GM21825 (cell line): ENCODE measurements around the gene RIN2.

Experiments
- ATAC-seq: cut with Tn5 transposase; IDR thresholded peaks from one replicate; pipeline ENCODE4 v1.9.1; 2021; ENCODE audit warnings: mild to moderate bottlenecking, moderate library complexity; ENCODE audit not compliant: unreplicated experiment

Gene RIN2

DNA sequence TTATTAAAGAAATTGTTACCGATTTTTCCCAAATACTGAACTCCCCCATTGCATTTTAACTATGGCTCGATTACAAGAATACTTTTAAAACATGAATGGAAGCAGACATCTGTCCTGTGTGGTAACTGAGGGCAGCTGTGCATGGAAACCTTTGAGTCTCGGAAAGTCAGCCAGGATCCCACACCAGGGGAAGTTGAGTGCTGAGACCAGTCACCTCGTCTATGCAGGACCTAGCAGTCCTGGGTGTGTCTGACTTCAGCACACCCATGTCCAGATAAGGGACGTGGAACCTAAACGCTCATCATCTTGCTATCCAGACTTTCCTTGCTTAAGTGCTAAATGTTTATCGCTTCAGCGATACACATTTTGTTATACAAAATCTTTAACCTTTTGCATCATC lies 6.1 kb downstream of the RIN2 start:
- no peak for ATAC-seq

- no peak for ATAC-seq
Measured at GRCh38 chr20:19765266-19765665, 7.2 kb downstream of the RIN2 start.

- no peak for ATAC-seq
Measured at GRCh38 chr20:19765913-19766312, 7.9 kb downstream of the RIN2 start.

GRCh38 chr20:19767070-19767469 lies 9.0 kb downstream of the RIN2 start:
- ATAC-seq, result no peak

GRCh38 chr20:19768325-19768842 lies 10.3 kb downstream of the RIN2 start:
- no peak for ATAC-seq

- ATAC-seq, result no peak
Measured at GRCh38 chr20:19769507-19769906, 11.4 kb downstream of the RIN2 start.

- no peak for ATAC-seq
Measured at GRCh38 chr20:19770375-19770774, 12.3 kb downstream of the RIN2 start.

DNA sequence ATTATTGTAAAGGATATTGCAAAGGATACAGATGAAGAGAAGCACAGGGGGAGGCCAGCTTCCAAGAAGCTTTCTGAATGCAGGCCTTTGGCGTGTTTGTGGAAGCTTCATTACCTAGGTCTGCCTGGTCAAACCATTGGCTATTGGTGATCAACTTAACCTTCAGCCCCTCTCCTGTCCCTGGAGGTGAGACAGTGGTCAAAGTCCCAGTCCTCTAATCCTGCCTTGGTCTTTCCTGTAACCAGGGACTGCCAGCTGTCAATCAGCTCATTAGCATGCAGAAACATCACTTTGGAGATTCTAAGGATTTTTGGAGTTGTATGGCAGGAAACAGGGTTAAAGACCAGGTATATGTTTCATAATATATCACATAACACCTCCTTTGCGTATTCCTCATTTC lies 13.0 kb downstream of the RIN2 start:
- ATAC-seq, result no peak

DNA sequence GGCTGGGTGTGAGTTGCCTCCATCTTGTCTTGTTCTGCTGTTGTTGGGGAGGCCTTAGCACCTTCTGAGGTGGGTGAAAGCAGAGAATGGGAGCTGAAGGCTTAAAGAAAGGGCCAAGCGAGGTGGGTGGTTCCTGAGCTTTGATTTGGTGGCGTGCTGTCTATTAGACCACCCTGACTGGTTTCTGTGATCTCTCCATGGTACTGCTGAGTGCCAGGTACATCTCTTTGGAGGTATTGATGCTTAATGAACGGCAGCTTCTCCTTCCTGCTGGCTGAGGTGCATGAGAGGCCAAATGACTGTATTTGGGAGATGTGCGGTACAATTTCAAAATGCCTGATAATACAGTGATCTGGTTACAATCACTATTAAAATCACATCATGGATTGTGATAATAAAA lies 15.4 kb downstream of the RIN2 start:
- ATAC-seq, result no peak

GRCh38 chr20:19774135-19774933 lies 16.3 kb downstream of the RIN2 start:
- no peak for ATAC-seq

GRCh38 chr20:19775353-19776253 lies 17.5 kb downstream of the RIN2 start:
- no peak for ATAC-seq

DNA sequence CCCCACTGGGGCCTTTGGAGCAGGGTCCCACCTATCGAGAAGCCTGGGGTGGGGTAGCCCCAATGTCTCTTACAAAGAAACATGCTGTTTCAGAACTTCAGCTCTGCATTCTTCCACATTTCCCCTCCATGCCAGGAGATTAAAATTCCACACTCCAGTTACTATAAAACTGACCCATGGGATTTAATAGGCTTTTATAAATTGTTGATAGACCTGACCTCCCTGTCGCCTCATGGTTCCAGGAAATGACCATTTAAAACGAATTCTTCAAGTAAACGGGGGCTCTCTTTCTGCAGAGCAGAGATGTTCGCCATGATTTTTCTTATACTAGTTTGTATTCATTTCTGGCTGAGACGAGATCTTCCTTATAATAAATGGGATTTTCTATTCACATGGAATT lies 19.3 kb downstream of the RIN2 start:
- ATAC-seq, result no peak

DNA sequence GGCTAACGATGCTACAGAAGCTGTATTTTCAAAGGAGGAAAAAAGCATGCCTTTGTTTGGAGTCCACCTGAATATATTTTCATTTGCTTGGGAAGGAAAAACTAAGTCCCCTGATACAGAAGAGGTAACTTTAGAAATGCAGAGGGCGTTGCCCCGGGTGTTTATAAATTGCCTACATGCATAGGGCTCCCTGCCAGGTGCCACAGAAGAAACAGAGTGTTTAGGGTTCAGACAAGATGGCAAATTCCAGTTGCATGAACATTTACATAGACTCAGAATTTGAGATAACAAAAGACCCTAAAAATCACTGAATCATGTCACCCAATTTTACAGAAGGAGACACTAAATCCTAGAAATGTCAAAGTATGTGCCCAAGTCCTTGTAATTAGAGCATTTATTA lies 19.9 kb downstream of the RIN2 start:
- ATAC-seq, result no peak

DNA sequence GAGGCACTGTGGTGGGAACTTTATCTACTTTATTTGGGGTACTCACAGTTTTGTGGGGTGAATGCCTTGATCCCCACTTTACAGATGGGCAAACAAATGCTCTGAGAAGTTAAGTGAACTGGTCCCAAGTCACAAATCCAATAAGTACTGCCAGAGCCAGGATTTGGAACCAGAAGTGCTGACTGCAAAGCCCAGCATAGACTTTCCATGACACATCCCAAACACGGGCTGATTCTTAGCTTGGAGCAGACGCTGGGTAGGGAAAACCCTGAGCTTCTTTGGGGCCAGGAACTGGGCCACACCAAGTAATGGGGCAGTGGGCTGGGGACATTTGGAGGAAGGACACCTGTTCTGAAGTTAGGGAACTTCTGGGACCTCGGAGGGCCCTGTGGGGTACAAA lies 20.3 kb downstream of the RIN2 start:
- no peak for ATAC-seq

DNA sequence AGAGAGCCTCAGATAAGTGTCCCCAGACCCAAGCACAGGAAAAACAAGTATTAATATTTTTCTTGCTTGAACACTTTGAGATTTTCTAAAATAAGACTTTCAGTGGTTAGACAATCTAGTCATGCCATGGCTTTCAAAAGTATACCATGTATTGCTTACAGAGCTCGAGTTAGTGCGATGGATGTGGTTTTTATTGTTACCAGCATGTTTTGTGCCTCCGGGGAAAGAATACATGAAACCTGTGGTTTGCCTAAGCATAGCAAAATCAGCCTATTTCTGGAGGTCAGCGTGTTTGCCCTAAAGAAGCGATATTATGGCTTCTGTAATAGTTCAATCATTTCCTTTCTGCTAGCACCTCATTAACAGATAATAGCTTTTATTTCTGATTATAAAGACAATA lies 21.6 kb downstream of the RIN2 start:
- no peak for ATAC-seq

DNA sequence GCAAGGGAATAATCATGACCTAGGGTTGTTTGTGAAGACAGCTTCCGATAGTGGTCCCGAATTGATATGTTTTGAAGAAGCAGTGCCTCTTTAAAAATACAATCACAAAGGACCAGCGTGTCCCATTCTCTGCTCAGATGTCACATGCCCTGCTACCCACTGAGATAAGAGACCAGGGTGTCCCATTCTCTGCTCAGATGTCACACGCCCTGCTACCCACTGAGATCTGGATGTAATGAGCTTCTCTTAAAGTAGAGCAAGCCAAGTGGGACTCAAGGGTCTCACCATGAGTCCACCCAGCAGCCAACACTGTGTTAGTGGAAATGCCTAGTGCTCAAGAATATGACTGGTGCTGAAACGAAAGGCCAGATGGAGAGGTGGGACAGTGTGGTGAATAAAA lies 22.2 kb downstream of the RIN2 start:
- ATAC-seq, result no peak

GRCh38 chr20:19781235-19781634 lies 23.2 kb downstream of the RIN2 start:
- no peak for ATAC-seq

DNA sequence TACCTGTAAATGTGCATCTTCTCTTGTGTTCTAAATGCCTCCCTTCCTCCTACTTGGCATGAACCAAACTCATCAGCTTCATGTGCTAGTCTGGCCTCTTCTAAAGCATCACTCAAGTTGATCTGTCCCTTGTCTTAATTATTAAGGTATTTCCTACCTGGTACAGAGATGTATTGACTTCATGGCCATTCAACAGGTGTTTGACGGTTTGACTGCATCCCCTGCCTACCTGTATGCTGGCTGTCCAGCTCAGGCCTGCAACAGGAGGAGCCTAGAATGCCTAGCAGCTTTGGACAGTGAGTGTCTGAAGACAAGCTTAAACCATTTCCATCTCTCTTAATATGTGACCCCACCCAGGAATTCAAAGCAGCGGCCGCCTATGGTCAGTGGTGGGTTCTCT lies 24.6 kb downstream of the RIN2 start:
- no peak for ATAC-seq

GRCh38 chr20:19783966-19784401 lies 25.9 kb downstream of the RIN2 start:
- no peak for ATAC-seq

DNA sequence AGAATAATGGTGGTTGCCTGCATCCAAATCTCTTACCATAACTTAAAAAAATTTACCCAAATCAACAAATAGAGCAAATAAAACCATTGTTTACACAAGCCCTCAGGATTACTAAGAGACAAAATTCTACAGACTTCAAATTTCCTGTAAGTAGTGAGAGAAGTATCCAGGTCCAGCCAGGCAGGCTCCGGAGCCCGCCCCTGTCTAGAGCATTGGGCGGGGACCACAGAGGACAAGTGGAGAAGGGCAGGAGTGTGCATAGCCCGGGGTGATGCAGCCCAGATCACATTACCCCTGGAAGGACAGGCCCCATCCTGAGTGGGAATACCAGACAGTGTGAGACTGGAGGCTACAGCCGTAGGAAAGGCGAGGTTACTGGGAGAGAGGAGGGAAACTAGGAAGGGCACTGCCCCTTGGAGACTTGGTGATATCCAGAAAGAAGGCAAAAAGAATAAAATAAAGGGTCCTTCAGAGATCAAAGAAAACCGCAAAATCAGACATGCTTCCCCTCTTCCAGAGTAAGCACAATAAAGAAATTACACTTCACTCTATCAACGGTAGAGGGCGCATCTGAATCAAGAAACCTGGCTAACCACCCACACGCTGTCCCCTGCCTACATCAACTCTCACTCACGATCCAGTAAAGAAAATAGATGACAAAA lies 26.6 kb downstream of the RIN2 start:
- ATAC-seq, result peak; percentile 55
